Measurements from ENCODE around the gene C1orf159. TPM values are rescaled to one million over a fixed set of nuclear protein-coding genes. Genes with fewer than 3 reads are reported as not detected.

The C1orf159 gene
- total and polyA plus RNA-seq, 9 of the 15 experiments (the other 6 are each of a cell fraction or from before 2014, with no cell fraction given): 0.28 to 54.9 (median 10.6) TPM

- TF ChIP-seq THAP12 (CRISPR knock-in tag; IDR thresholded peaks at IDR 0.05) (peak; percentile 56; the same call in 1 of the 2 replicates), CLOCK (CRISPR knock-in tag; IDR thresholded peaks at IDR 0.05; ENCODE audit: borderline replicate concordance) (no peak), ZBTB11 (CRISPR knock-in tag; IDR thresholded peaks at IDR 0.05) (peak in 2 of 3 experiments; percentile 52 to 94; a peak in 3 of 6 replicates), ZNF586 (CRISPR knock-in tag; conservative IDR thresholded peaks at IDR 0.05) (no peak), CCAR2 (IDR thresholded peaks at IDR 0.05; ENCODE audit: low read depth, low read length) (no peak), KLF1 (tag; IDR thresholded peaks at IDR 0.05) (peak; percentile 89), ZNF184 (CRISPR knock-in tag; IDR thresholded peaks at IDR 0.05) (no peak), IFI16 (CRISPR knock-in tag; IDR thresholded peaks at IDR 0.05) (no peak), SREBF2 (CRISPR knock-in tag; IDR thresholded peaks at IDR 0.05) (no peak), ZBTB1 (CRISPR knock-in tag; IDR thresholded peaks at IDR 0.05; ENCODE audit: borderline replicate concordance, low read depth) (no peak), ZBTB33 (CRISPR knock-in tag; IDR thresholded peaks at IDR 0.05) (peak; percentile 55; the same call in 1 of the 2 replicates), JUND (IDR thresholded peaks at IDR 0.05; ENCODE audit: borderline replicate concordance, low read depth, low read length) (peak; percentile 55), JUND (tag; IDR thresholded peaks at IDR 0.05; ENCODE audit: borderline replicate concordance, low read depth, low read length) (no peak; the same call in 2 of the 3 replicates), SUPT5H (IDR thresholded peaks at IDR 0.05) (peak; percentile 59), HDAC2 (IDR thresholded peaks at IDR 0.05) (no peak), HSF4 (CRISPR knock-in tag; IDR thresholded peaks at IDR 0.05; ENCODE audit: borderline replicate concordance) (no peak)
Observed at GRCh38 chr1:1115786-1116700, at the start of gene C1orf159 (continued).
